AG04450 (cell line): ENCODE results near the gene CLDN15. TPM values are rescaled to one million over a fixed set of nuclear protein-coding genes. Genes with fewer than 3 reads are reported as not detected.

ENCODE experiments used
- CTCF ChIA-PET: fragments of 300-600, 350-600 bp; formaldehyde crosslinking; extraction: SDS; loops from one replicate; lab custom pipeline; 2022; ENCODE audit warnings: antibody characterized with exemption, inconsistent platforms; lab: Charles Lee
- POLR2A ChIA-PET: fragments of 350-600 bp; formaldehyde crosslinking; extraction: SDS; loops from one replicate; lab custom pipeline; 2021; ENCODE audit warnings: antibody characterized with exemption, inconsistent platforms; lab: Yijun Ruan, JAX
- DNase-seq: peaks from one replicate; pipeline ENCODE4 v3.0.0-alpha.2; 2011; ENCODE audit warnings: low read depth, low spot score
- H3K27ac ChIP-seq: one replicate; pipeline ENCODE4 v1.5.1; 2012; ENCODE audit warnings: low read depth, low read length, control low read depth
- H3K27me3 ChIP-seq: one replicate; pipeline ENCODE4 v1.6.0; 2012; ENCODE audit warnings: low read length; ENCODE audit not compliant: control insufficient read depth, insufficient read depth
- H3K4me3 ChIP-seq: 2 replicates; pipeline ENCODE4 v1.5.1; 2011; ENCODE audit warnings: mild to moderate bottlenecking, low read depth, low read length, control low read depth
- H3K9me3 ChIP-seq: 2 replicates; pipeline ENCODE4 v1.5.1; 2012; ENCODE audit warnings: low read length; ENCODE audit not compliant: control insufficient read depth, insufficient read depth
- polyA plus RNA-seq: library from polyadenylated mRNA; depleted of rRNA; stranded (reverse); fragments of >200 nt; gene quantifications from 2 replicates; pipeline ENCODE4 v1.2.3, GENCODE V29; 2011
- TF ChIP-seq, protein P1 (sequence below): IDR thresholded peaks from 2 replicates; pipeline ENCODE4 v1.5.1; 2011; ENCODE audit warnings: low read depth, low read length, control low read depth, inconsistent platforms

CLDN15 gene
- polyA plus RNA-seq, 1 experiment = 3.3 TPM

- CTCF ChIA-PET = interaction anchor here (0.6 to 3.0 kb wide), 3 partner anchors 12 to 154 kb away, joined by 3 to 14 read pairs (median 9); no protein-coding TSS in a partner anchor
- Histone ChIP-seq H3K27me3 (peaks cover 14% of the 10 kb centered on the region), H3K9me3 (no peaks in the 10 kb centered on the region; the same call in 1 of the 2 replicates), H3K27ac (no peak overlapping the region), H3K4me3 (no peak overlapping the region)
- no peak for DNase-seq
- TF ChIP-seq, protein P1, sequence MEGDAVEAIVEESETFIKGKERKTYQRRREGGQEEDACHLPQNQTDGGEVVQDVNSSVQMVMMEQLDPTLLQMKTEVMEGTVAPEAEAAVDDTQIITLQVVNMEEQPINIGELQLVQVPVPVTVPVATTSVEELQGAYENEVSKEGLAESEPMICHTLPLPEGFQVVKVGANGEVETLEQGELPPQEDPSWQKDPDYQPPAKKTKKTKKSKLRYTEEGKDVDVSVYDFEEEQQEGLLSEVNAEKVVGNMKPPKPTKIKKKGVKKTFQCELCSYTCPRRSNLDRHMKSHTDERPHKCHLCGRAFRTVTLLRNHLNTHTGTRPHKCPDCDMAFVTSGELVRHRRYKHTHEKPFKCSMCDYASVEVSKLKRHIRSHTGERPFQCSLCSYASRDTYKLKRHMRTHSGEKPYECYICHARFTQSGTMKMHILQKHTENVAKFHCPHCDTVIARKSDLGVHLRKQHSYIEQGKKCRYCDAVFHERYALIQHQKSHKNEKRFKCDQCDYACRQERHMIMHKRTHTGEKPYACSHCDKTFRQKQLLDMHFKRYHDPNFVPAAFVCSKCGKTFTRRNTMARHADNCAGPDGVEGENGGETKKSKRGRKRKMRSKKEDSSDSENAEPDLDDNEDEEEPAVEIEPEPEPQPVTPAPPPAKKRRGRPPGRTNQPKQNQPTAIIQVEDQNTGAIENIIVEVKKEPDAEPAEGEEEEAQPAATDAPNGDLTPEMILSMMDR = no peak
- POLR2A ChIA-PET = no interaction called here
Observed at GRCh38 chr7:101278461-101279292, 41.1 kb upstream of the CLDN15 start.

GRCh38 chr7:101277155-101277554 lies 39.6 kb upstream of the CLDN15 start:
- Histone ChIP-seq H3K4me3 (no peak overlapping the region), H3K27ac (no peak overlapping the region), H3K27me3 (peaks cover 20% of the 10 kb centered on the region), H3K9me3 (no peaks in the 10 kb centered on the region; the same call in 1 of the 2 replicates)
- no peak for DNase-seq
- ChIA-PET CTCF (interaction anchor here (3.0 kb wide), 1 partner anchor 134 kb away, joined by 14 read pairs; no protein-coding TSS in a partner anchor), POLR2A (no interaction called here)
- TF ChIP-seq, protein P1 = no peak

GRCh38 chr7:101273206-101273605 lies 35.6 kb upstream of the CLDN15 start:
- Histone ChIP-seq H3K27me3 (peaks cover 23% of the 10 kb centered on the region), H3K4me3 (no peak overlapping the region), H3K27ac (no peak overlapping the region), H3K9me3 (no peaks in the 10 kb centered on the region)
- ChIA-PET CTCF (interaction anchor here (3.5 kb wide), 1 partner anchor 9 kb away, joined by 14 read pairs; no protein-coding TSS in a partner anchor), POLR2A (no interaction called here)
- DNase-seq = no peak
- TF ChIP-seq, protein P1 = no peak

GRCh38 chr7:101271021-101271420 lies 33.4 kb upstream of the CLDN15 start:
- peaks cover 14% of the 10 kb centered on the region for H3K27me3 ChIP-seq
- CTCF ChIA-PET = interaction anchor here (0.9 kb wide), 1 partner anchor 12 kb away, joined by 3 read pairs; no protein-coding TSS in a partner anchor
- H3K9me3 ChIP-seq = no peaks in the 10 kb centered on the region
- TF ChIP-seq, protein P1 = no peak
- H3K4me3 ChIP-seq = no peak overlapping the region
- no peak for DNase-seq
- H3K27ac ChIP-seq = no peak overlapping the region
- POLR2A ChIA-PET = no interaction called here

DNA sequence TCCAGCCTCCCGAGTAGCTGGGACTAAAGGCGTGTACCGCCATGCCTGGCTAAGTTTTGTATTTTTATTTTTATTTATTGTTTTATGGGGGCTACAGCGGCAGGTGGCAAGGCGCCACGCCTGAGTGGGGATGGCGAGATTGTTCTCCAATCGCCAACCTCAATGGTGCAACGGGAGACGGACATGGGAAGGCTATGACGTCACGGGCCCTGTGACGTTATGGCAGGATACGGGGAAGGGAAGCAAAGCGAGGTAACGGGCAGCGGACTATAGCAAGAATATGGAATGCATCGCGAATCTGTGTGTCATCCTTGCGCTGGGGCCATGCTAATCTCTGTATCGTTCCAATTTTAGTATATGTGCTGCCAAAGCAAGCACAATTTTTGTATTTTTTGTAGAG lies 32.1 kb upstream of the CLDN15 start:
- TF ChIP-seq, protein P1 = no peak
- ChIA-PET POLR2A (no interaction called here), CTCF (no interaction called here)

More for the DNA sequence above, 32.1 kb upstream of the CLDN15 start:
- Histone ChIP-seq H3K27ac (no peak overlapping the region), H3K4me3 (no peak overlapping the region), H3K9me3 (no peaks in the 10 kb centered on the region), H3K27me3 (peaks cover 12% of the 10 kb centered on the region)
- DNase-seq = no peak
